SHP77 treated with DMSO at 0.1 percent for 48 hours (cell line): ENCODE data around the gene ADGRG6.

Source experiments
- DNase-seq: peaks from one replicate; lab custom pipeline; 2025; lab: John Stamatoyannopoulos, UW

The ADGRG6 gene

DNA sequence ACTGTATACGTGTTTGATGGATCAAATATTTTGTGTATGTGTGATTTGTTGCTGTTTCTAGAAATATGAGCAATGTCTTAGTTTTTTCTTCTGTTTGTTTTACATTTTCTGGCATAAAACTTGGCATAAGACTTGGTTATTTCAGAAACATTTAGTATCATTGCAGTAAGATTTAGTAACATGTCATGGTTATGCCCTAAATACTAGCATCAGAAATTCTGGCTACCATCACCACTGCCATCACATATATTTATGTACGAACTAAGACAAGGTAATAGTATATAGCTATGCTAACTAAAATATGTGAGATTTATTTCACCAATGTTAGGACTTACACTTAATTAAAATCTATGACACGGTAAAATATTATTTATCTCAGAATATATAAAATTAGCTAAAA lies 10.3 kb upstream of the ADGRG6 start:
- DNase-seq = no peak

DNA sequence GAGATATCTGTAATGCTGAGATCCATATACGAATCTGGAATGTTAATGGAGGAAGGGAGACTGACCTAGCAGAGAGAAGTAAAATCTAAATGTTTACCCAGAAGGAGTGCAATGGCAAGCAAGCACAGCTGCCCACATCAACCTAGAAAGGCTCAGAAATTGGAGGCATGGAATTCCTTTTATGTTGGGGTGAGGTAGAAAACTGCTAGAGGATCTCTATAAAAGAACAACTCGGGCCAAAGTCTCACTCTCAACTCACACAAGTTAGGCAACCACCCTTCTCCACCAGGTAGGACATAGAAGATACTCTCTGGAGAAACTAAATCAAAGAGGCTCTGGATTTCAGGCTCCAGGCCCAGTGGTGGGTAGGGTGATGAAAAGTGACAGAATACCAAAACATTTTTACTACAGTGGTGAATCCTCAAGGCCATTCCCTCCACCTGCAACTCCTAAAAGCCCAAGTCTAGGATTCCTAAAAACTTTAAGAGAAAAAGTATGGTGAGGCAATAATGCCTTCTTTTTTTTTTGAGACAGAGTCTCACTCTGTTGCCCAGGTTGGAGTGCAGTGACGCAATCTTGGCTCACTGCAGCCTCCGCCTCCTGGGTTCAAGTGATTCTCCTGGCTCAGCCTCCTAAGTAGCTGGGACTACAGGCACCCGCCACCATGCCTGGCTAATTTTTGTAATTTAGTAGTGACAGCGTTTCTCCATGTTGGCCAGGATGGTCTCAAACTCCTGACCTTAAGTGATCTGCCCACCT lies 9.5 kb upstream of the ADGRG6 start:
- no peak for DNase-seq

DNA sequence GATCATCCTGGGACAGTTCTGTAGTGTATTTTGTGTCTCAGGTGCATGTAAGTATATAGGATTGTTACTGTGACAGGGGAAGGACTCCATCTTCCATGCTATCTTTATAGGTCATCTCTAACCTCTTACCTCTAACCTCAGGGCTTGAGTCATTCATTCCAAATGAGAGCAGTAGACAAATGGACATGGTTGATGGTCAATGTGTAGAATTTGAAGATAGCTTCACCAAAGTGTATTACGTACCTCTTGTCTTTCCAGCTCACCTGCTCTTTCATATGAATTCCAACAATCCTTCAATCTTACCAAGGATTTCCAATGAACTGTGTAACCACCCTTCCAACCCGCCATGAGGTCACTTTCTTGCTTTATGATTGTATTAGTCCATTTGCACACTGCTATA lies 8.7 kb upstream of the ADGRG6 start:
- no peak for DNase-seq

DNA sequence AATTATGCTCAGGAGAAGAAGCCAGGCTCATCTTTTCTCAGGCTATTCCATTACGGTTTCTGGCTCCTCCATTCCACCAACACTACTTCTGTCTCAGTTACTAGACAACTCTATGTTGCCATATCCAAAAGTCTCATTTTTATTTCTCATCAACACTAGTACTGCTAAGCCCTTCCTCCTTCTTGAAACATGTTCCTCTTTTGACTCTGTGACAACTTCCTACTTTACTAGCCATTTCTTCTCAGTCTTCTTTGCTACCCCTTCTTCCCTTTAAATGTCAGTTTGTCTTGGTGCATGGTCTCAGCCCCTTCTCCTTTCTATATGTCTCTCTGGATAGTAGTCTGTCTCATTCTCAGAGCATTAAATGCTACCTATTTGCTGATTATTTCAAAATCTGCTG lies 7.1 kb upstream of the ADGRG6 start:
- DNase-seq = no peak

DNA sequence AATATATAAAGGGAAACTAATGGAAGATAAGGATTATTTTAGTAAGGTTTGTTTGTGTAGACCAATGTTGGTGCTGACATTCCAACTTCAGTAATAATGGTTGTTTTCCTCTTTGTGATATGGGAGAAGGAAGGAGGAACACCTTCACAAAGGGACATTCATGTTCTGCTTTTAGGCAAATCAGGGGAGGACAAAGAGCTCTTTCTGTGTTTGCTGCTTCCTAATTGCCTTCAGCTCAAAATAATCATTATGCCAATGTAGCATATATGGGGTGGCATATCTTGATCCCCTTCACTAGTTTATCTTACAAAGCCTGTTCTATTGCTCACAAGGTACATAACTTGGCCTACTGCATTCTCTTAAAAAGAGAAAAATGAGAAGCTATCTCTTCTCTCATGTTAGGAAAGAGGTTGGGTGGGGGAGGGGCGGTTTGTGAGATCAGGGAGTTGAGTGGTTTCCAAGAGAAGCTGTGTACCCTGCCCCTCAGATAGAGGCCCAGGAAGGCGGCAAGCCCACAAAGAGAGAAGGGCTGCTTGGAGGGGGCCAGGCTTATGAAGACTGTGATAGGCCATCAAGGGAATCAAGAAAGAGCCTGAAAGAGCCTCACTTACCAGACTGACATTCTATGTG lies 4.7 kb upstream of the ADGRG6 start:
- no peak for DNase-seq

DNA sequence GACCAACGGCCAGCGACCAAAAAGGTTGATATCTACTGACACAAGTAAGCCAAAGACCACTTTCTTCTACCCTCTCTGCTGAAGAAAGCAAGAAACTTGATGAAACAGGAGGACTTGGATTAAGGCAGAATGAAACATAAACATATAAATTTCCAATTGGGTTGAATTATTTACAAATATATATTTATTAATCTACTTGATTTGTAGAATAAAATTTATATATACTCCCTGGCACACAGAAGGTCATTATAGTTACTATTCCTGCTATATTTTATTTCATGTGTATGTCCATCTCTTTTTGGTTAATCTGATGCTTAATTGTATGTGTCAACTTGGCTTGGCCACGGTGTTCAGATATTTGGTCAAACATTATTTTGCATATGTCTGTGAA lies 4.2 kb upstream of the ADGRG6 start:
- DNase-seq = no peak

DNA sequence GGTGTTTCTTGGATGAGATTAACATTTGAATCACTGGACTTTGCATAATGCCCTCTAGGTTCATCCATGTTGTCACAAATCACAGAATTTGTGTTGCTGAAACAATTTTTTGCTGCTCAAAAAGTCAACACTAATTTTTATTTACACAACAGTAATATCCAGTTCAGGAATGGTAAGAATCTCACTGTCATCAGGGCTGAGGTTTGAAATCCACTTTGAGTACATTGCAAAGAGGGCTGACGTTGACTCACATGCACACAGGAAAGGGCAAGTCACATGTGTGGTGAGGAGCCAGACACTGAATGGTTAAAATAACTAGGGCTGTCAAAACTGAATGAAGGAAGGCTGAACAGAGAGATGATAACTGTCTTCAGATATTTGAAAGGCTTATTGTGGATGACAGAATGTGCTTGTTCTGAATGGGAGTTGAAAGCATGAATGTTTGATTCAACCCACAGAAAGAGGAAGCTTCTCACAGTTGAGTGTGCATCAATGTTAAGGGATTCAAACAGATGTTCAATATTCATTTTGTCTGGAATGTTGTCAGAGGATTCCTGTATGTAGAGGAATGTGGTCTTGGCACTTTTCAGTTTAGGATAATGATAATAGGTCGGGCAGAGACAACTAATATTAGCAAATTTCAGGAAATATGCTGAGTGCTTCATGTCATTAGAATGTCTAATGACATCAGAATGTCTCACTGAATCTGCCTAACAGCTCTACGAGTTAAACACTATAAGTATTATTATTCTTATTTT lies 3.6 kb upstream of the ADGRG6 start:
- no peak for DNase-seq

DNA sequence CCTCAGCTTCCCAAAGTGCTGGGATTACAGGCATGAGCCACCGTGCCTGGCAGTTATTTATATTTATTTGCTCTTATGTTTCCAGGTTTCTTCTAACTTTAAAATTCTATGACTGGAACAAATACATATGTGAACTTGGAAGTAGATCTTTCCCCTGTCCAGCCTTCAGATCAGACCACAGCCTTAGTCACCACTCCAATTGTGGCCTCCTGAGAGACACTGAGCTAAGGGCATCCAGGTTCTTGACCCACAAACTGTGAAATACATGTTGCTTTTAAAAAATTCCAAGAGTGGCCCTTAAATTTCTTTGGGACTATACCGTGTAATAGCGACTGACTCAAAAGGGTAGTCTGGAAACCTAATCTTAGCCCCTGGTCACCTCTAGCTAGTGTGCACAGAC lies 1.5 kb upstream of the ADGRG6 start:
- no peak for DNase-seq

DNA sequence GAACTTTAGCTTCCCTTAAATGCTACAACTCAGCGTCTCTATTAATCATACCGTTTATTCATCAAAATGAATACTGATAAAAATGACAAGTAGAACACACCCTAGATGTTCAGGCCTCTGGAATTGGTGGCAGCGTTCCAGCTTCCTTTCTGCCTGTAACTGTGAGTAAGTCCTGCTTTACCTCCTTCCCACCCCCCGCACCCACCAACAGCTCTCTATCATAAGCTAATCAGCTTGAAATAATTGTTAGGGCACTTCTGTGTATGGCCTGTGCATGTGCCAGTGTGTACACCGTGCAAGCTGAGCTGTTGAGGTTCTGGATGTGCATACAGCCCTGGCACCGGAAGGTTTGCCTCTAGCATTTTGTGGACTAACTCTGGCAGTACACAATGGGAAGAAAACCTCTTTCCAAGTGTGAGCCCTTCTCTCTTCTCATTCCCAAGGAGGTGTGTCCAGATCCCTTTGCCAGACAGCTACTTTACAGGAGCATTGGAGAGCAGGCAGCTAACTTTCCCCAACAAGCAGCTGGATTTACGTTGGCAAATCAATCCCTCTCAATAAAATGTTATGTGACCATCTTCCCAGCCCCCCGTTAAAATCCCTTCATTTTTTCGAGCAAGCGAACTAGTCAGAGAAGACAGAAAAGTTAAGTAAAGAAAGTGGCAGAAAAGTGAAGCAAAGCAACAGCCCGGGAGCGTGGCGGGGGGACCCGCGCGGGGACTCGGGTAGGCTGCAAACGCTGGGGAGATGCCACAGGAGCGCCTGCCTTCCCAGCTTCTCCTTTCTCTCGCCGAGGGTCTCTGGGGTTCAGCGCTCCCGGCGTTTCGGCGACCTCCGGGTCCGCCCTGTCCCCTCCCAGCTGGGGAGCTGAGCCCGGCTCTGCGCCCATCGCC lies 803 bp upstream of the ADGRG6 start:
- DNase-seq = no peak

DNA sequence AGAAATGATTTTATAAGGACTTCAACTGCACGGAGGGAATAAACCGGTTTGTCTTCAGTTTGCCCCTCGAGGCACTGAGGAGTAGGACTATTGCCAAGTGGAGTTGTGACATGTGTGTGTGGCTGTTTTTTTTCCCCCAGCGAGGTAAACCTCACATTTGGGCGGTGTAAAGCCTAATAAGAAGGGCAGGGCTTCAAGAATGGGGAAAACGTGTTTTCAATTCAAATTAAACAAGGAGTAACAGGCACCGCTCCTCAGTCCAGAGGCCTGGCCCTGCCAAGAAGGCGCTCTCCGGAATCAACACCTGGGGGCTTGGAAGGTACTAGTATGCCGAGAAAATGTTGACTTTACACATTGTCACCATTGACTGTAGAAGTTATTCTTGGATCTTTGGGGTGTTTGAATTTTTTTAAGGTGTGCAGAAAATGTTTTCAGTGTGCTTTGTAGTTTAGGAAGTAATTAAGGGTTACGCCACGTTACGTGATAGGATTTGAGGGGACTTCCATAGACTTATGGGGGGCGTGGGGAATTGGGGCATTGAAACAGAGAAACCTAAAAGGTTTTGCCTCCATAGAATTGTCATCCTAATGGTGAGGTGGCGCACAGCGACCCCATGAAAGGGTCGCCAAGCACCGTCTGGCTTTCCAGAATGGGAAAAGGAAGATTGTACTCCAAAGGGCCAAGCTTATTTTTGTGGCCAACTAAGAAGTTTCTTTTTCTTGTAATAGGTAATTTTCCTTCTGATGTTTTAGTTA lies 791 bp downstream of the ADGRG6 start:
- no peak for DNase-seq

DNA sequence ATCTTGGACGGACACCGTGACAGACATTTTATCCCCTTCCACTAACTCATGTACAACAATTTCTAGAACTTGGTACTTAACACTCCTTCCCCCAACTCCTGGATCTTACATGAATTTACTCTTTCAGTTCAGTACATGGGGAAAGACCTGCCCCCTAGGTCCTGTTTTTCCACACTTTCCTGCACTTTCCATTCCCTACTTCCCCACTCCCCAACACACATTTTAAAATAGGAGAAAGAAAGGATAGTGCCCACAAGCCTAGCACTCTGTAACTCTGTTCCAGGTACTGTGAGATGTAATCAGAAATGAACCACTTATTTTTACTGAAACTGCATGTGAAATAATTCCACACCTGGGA lies 1.3 kb downstream of the ADGRG6 start:
- no peak for DNase-seq

DNA sequence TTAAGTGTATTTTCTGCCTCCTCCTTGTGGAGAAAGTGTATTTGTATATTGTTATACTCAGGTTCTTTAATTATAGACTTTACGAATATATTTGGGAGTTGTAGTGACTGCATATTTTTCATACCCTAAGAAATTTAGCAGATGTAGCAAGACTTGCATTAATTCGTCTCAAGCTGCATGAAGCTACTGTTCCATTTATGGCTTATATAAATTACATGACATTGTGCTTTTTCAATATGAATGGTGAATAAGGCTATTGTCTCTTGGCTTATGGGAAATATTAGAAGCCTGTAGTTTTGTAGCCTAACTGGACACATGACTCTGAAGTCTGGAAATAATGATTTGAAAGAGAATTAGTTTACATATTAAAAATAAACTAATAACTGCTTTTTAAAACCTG lies 2.4 kb downstream of the ADGRG6 start:
- no peak for DNase-seq

DNA sequence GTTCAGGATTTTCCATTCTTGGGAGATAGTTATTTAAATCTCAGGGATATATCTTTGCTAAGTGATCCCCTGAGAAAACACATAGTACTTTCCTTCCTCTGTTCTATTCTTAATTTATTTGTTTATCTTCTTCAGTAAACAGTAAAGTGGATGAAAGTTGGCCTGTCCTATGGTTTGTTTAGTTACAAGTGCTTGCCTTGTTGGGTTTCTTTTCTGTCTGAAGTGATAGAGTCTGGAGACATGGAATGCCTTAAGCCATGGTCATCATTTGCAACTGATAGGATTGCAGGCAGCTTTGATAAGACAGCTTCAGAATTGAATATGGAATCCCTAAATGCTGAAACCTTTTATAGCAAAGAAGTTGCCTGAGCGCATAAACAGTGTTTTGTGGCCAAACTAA lies 4.9 kb downstream of the ADGRG6 start:
- DNase-seq = no peak

DNA sequence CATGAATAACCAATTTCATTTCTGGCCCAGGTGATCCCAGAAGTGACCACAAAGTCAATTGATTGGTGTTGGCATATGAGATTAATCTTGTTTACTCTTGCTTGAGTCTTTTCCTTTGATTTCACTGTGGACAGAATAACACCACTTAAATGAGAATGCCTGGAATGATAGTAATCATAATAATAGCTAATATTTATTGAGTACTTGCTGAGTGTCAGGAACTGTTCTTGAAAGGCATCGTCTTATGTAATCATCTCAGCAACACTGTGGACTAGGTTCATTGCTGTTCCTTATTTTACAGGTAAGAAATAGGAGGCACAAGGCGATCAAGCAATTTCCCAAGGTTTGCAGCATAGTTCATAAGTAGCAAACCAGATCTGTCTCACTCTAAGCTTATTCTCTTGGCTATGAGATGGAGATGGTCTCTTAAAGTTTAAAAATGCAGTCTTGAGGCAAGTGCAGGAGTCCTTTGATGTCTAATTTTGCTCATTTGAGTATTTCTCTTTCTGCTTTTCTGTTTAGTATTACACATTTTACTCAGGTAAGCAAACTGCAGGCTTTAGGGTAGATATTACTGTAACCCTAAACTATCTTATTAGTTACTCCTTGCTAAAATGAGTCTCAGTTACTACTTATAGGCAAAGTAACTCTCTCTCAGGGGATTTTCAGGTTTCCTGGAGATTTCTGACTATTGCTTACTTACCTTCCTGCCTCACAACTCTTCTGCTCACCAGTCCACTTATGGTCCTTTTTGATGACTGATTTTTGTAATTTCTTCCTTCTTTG lies 6.3 kb downstream of the ADGRG6 start:
- no peak for DNase-seq

DNA sequence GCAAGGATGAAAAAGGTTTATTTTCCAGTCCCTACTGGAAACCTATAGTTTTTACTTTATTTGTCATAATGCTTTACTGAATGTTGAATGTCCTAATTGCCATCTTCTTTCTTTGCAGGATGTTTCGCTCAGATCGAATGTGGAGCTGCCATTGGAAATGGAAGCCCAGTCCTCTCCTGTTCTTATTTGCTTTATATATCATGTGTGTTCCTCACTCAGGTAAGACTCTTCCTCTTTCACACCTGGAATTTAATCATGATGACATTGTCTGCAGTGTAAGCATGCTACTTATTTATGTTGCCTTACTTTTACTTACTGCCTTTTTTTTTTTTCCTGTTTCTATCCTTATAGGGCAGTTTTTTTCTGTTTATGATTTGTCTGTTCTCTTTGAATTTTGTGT lies 7.6 kb downstream of the ADGRG6 start:
- no peak for DNase-seq

DNA sequence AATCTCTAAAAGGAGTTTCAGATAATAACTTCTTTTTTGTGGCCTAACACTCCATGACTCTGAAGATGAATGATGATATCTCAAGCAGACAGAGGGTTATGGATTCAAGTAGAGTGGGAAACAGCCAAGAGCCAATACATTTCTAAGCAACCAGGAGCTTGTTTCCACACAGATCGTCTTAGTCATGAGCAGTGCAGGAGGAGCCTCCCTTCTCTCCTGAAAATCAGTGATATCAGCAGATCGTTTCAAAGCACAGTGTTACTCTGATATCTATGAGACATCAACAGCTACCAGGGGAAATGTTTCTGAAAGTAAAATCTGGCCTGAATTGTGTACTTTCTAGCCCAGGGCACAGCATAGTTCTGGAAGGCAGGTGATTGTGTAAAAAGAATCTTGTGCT lies 11.5 kb downstream of the ADGRG6 start:
- DNase-seq = no peak

DNA sequence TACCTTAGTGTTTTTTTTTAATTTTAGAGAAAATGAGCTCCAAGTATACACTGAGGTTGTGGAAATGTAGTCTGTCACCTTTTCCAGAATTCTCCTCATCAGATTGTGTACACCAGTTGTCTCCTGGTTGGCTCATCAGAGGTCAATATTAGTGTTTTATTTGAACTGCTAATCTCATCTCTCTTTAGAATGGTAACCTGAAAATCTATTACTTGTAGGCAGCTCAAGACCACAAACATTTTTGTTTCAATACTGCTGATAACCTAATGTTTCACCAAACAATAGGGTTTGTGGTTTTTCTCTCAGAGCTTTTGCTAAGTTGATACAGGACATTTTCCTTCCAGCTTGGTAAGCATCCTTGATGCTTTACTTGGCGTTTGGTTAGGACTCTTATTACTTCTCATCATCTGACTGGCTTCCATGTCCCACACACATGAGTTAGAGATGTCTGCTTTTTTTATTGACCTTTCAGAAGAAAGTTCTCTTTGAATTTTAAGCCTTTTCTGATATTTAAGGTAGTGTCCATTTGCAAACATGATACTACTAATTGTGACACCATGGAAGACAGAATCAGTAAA lies 15.1 kb downstream of the ADGRG6 start:
- no peak for DNase-seq

DNA sequence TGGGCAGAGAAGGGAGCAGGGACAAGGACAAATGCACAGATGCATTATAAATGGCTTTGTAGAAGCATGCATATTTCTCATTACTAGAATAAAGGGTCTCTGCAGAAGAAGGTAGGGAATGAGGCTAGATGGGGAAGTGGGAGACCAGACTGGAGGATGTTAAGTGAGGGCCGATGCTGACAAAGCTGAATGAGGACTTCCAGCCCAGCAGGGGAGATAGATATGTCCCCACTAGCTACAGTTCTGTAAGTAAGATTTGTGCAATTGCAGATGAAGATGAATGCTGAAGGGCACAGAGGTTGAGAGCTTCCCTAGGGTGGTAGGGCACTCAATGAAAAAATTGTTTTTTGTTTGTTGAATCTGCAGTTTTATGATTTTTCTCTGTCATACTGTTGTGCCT lies 16.9 kb downstream of the ADGRG6 start:
- DNase-seq = no peak

DNA sequence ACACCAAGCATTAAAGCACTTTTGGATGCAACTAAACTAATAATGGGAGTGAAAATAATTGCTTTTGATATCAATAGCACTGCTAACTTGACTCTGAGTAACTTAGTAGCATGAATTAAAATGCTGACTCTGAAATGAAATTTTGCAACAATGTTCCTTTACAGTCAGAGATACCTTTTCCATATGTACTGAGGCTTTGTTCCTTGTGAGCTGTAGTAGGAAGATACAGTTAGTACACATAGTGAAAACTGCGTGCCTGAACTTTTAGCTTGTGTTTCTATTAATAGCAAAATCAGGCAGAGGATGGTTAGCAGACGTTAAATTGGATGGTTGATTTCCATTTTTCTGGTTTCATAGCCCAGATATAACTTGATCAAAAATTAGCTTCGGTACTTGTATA lies 18.6 kb downstream of the ADGRG6 start:
- no peak for DNase-seq

DNA sequence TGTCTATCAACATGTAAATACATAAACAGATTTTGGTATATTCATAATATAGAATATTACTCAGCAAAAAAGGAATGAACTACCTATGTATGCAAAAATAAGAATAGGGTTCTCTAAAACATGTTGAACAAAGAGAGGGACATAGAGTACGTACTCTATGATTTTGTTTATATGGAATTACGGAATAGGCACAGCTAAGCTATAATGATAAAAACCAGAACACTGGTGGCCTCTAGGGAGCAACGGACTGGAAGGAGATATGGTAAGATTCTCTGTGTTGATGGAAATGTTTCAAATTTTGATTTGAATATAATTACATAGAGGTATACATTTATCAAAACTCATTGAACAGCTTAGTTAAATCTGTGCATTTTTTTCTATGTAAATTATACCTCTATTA lies 19.6 kb downstream of the ADGRG6 start:
- DNase-seq = no peak

DNA sequence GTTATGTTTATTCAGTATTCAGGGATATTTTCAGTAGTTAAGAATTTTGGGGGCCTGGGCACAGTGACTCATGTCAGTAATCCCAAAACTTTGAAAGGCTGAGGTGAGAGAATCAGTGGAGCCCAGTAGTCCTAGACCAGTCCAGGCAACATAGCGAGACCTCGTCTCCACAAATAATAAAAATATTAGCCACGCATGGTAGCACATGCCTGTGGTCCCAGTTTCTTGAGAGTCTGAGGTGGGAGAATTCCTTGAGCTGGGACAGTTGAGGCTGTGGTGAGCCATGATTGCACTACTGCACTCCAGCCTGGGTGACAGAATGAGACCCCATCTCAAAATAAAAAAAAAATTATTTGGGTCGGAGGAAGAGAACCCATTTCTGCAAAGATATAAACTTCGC lies 20.3 kb downstream of the ADGRG6 start:
- no peak for DNase-seq
